ENCODE data around the gene SARS2.
"Not testable (repeated sequence)": the region's sequence is repeated elsewhere in the genome, so short reads cannot be mapped to it uniquely, and the experiment has no call there.

SARS2 gene, protein sequence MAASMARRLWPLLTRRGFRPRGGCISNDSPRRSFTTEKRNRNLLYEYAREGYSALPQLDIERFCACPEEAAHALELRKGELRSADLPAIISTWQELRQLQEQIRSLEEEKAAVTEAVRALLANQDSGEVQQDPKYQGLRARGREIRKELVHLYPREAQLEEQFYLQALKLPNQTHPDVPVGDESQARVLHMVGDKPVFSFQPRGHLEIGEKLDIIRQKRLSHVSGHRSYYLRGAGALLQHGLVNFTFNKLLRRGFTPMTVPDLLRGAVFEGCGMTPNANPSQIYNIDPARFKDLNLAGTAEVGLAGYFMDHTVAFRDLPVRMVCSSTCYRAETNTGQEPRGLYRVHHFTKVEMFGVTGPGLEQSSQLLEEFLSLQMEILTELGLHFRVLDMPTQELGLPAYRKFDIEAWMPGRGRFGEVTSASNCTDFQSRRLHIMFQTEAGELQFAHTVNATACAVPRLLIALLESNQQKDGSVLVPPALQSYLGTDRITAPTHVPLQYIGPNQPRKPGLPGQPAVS

DNA sequence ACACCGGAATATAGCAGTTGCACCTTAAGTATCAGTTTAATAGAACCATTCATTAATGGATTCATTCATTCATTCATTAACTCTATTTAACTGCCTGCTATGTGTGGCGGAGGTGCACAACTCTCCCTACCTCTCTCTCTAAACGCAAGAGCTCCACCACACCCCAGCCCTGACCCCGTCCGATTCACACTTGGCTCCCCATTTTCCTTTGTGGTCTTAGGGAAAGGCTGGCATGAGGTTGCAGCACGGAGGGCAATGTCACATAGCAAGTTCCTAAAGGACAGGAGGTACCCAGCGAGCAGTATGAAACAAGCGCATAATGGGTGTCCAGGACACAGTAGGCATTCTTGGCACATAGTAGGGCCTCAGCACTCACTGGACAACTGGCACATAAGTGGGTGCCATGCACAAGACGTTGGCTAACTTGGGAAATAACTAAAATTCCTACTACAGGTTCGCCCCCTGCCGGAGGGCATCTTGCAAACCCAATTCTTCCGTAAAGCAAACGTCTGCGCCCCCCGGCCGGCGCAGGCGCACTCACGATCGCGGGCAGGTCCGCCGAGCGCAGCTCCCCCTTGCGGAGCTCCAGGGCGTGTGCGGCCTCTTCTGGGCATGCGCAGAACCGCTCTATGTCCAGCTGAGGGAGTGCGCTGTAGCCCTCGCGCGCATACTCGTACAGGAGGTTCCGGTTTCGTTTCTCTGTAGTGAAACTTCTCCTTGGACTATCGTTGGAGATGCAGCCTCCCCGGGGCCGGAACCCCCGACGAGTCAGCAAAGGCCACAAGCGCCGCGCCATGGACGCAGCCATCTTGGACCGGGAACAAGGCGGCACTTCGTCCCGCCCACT, at the start of gene SARS2:
TSS of gene SARS2 (minus strand) at position 835 of the 847 bp plus-strand sequence. CDS start at position 808, 27 bp downstream.
- peak; percentile 88 for DNase-seq (ENCODE audit: low read depth)

DNA sequence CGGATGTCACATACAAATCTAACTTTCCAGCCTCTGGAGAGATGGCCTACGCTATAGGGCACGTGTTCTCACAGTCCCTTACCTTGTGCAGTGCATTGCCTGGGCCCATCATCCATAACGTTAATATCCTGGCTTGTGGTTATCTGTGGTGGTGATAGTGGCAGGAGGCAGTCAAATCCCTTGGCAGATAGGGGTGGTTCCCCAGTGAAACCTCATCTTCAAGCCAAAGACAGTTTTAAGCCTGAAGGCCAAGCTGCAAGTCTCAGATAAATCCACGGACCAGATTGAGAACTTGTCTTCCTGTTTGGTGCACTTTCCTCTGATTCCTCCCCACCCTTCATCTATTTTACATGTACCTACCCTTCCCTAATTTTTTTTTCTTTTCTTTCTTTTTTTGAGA, 49.2 kb upstream of the SARS2 start:
- no peak for DNase-seq (ENCODE audit: low read depth)

GRCh38 chr19:38978326-38978689, 47.7 kb upstream of the SARS2 start:
- no peak for DNase-seq (ENCODE audit: low read depth)

GRCh38 chr19:38977445-38978325, 47.1 kb upstream of the SARS2 start:
- DNase-seq (ENCODE audit: low read depth): no peak

- DNase-seq (ENCODE audit: low read depth): no peak
Measured at GRCh38 chr19:38975861-38976271, 45.3 kb upstream of the SARS2 start.

GRCh38 chr19:38975214-38975860, 44.8 kb upstream of the SARS2 start, which contains the start of gene FBXO17:
Gene FBXO17, minus strand, starts transcription at chr19:38975742. Its CDS starts 25,423 bp downstream, at chr19:38950319.
- DNase-seq (ENCODE audit: low read depth): no peak

GRCh38 chr19:38974624-38975213, 44.2 kb upstream of the SARS2 start:
- DNase-seq (ENCODE audit: low read depth): no peak

- DNase-seq (ENCODE audit: low read depth): no peak
Measured at GRCh38 chr19:38971672-38972071, 41.1 kb upstream of the SARS2 start.

- DNase-seq (ENCODE audit: low read depth): no peak
Measured at GRCh38 chr19:38970664-38971532, 40.3 kb upstream of the SARS2 start.

GRCh38 chr19:38966149-38966548, 35.6 kb upstream of the SARS2 start:
- not testable (repeated sequence) for DNase-seq (ENCODE audit: low read depth)

GRCh38 chr19:38964738-38965137, 34.2 kb upstream of the SARS2 start:
- DNase-seq (ENCODE audit: low read depth): no peak

GRCh38 chr19:38959618-38960017, 29.1 kb upstream of the SARS2 start:
- no peak for DNase-seq (ENCODE audit: low read depth)

- no peak for DNase-seq (ENCODE audit: low read depth)
Measured at GRCh38 chr19:38958301-38958700, 27.7 kb upstream of the SARS2 start.

- DNase-seq (ENCODE audit: low read depth): no peak
Measured at GRCh38 chr19:38956264-38956663, 25.7 kb upstream of the SARS2 start.

GRCh38 chr19:38953677-38954076, 23.1 kb upstream of the SARS2 start:
- no peak for DNase-seq (ENCODE audit: low read depth)

DNA sequence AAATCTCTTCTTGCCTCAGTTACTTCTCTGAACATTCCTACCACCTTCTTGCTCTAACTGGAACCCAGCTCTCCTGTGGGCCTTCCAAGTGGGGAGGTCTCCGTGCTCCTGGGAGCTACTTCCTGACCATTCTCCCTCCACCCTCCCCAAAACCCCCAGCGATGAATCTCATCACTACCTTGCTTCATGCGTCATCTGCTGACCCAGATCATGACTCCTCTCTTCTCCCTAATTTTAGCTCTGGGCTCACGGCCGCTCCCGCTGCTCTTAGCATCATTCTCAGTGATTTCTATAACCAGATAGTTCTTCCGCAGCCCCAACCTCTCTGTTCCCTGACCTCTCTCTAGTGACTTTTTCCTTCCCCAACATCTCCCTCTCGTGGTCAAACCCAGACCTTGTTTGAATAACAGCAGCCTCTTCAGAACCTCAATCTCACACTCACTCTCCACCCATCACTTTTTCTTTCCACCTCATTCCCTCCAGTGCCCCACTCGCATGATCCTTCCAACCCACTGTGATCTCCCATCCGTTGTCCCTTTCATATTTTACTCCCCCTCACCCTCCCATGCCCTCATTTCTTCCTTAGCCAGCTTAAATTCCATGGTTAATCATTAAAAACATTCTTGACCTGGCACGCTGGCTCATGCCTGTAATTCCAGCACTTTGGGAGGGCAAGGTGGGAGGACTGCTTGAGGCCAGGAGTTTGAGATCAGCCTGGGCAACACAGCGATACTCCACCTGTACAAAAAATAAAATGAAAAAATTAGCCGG, 22.0 kb upstream of the SARS2 start:
- DNase-seq (ENCODE audit: low read depth): no peak

DNA sequence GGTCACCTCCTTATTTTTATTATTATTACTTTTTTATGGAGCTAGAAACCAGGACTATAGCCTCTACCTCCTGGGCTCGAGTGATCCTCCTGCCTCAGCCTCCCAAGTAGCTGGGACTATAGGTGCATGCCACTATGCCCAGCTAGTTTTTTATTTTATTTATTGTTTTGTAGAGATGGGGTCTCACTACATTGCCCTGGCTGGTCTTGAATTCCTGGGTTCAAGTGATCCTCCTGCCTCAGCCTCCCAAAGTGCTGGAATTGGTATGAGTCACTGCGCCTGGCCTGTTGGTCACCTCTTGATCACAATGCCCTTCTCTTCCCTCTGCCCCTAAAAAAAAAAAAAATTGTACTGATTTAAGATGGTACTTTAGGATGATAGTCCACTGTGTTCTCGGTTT, 20.6 kb upstream of the SARS2 start:
- DNase-seq (ENCODE audit: low read depth): no peak

DNA sequence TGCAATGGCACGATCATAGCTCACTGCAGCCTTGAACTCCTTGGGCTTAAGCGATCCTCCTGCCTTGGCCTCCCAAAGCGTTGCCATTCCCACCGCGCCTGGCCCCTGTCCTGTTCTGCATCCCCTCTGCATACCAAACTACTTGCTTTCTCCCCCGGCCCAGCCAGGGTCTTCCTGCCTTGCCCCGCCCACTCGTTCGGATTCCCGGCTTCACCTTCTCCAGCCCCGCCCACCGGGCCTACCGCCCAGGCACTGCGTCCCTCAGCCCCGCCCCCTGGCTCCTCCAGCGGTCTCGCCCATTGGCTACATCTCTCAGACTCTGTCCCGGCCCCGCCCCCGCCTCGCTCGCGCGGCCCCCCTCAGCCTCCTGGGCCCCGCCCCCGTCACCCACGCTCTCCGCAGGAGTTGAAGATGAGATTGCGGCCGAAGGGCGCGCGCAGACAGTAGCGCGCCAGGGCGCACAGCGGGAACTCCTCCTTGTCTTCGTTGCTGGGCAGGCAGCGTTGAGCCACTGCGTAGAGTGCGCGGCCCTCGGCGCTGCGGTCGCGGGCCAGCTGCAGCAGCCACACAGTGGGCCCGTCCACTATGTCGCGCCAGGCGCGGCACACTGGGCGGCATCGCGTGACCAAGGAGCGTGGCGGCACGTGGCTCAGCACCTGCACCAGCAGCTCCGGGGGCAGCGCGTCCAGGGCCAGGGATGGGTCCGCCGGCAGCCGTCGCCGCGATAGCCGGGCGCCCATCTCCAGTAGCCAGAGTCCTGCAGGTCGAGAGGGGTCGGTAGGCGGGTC, 19.2 kb upstream of the SARS2 start:
- DNase-seq (ENCODE audit: low read depth): peak; percentile 64
